Measurements from ENCODE around the gene TMPRSS11B.
"Not testable (repeated sequence)": the region's sequence is repeated elsewhere in the genome, so short reads cannot be mapped to it uniquely, and the experiment has no call there.

The TMPRSS11B gene

DNA sequence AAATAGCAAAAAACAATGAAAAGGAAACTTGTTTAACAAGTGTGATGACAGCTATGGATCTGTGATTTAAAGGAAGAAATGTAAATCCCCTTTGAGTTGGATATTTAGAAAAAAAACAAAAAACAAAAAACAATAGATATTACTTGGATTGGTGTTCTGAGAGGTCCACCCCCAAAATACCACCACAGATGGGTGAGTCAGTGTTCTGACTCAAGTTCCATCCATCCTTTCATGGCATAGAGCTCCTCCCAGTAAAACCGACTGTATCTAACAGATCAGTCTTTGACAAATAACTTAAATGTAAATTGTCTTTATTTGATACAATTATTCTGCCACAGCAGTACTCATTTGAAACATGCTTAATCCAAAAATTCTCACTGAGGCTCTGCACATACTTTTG lies 27.4 kb downstream of the TMPRSS11B start:
- no peaks in the 10 kb centered on the region for H3K27me3 ChIP-seq (ENCODE audit: control insufficient read depth, low read length)
- H3K9me2 ChIP-seq (replicated peaks; ENCODE audit: control insufficient read depth, low read length) = no peaks in the 10 kb centered on the region
- no peaks in the 10 kb centered on the region for H3K36me3 ChIP-seq (ENCODE audit: control insufficient read depth, low read length)
- TF ChIP-seq, protein P1, sequence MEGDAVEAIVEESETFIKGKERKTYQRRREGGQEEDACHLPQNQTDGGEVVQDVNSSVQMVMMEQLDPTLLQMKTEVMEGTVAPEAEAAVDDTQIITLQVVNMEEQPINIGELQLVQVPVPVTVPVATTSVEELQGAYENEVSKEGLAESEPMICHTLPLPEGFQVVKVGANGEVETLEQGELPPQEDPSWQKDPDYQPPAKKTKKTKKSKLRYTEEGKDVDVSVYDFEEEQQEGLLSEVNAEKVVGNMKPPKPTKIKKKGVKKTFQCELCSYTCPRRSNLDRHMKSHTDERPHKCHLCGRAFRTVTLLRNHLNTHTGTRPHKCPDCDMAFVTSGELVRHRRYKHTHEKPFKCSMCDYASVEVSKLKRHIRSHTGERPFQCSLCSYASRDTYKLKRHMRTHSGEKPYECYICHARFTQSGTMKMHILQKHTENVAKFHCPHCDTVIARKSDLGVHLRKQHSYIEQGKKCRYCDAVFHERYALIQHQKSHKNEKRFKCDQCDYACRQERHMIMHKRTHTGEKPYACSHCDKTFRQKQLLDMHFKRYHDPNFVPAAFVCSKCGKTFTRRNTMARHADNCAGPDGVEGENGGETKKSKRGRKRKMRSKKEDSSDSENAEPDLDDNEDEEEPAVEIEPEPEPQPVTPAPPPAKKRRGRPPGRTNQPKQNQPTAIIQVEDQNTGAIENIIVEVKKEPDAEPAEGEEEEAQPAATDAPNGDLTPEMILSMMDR (IDR thresholded peaks at IDR 0.05; ENCODE audit: low read depth, low read length, poor library complexity, severe bottlenecking) = no peak
- TF ChIP-seq EZH2phosphoT487 (IDR thresholded peaks at IDR 0.05; ENCODE audit: borderline replicate concordance, low read length) = no peak
- no peak overlapping the region for H3K4me3 ChIP-seq (ENCODE audit: low read length)
- no peaks in the 10 kb centered on the region for H3K79me2 ChIP-seq (ENCODE audit: control insufficient read depth, low read length)
- no peaks in the 10 kb centered on the region for H3K4me1 ChIP-seq (ENCODE audit: control insufficient read depth, low read length)
- H3F3A ChIP-seq (ENCODE audit: control insufficient read depth, insufficient read depth) = no peaks in the 10 kb centered on the region
- H3K9me3 ChIP-seq (ENCODE audit: control insufficient read depth, insufficient read depth, low read length) = no peaks in the 10 kb centered on the region
- H3K27ac ChIP-seq (ENCODE audit: low read depth, low read length) = no peak overlapping the region
- H3K4me2 ChIP-seq (ENCODE audit: low read length) = no peak overlapping the region
- no peaks in the 10 kb centered on the region for H4K20me1 ChIP-seq (ENCODE audit: control insufficient read depth, insufficient read depth, low read depth, low read length)

DNA sequence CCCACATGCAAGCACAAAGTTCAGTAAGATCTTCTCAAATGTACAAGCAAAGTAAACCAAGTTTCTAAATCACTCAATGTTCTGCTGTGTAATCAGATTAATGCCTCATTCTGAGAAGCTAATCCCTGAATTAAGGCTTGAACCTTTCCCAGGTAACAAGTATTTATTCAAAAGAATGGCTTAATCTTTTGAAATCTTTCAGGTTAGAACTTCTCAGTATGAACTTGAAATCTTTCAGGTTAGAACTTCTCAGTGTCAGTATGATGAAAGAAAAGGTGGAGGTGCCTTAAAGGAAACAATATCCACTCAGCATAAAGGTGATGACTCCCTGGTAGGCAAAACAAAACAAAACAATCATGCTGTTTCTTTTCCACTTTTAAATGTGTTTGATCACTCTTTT lies 29.0 kb downstream of the TMPRSS11B start:
- H3K36me3 ChIP-seq (ENCODE audit: control insufficient read depth, low read length) = no peaks in the 10 kb centered on the region
- TF ChIP-seq EZH2phosphoT487 (IDR thresholded peaks at IDR 0.05; ENCODE audit: borderline replicate concordance, low read length) = no peak
- TF ChIP-seq, protein P1 (IDR thresholded peaks at IDR 0.05; ENCODE audit: low read depth, low read length, poor library complexity, severe bottlenecking) = no peak
- H3K4me3 ChIP-seq (ENCODE audit: low read length) = no peak overlapping the region
- H3K4me1 ChIP-seq (ENCODE audit: control insufficient read depth, low read length) = no peaks in the 10 kb centered on the region
- H3K9me3 ChIP-seq (ENCODE audit: control insufficient read depth, insufficient read depth, low read length) = no peaks in the 10 kb centered on the region
- no peak overlapping the region for H3K27ac ChIP-seq (ENCODE audit: low read depth, low read length)
- H3K4me2 ChIP-seq (ENCODE audit: low read length) = no peak overlapping the region
- H3F3A ChIP-seq (ENCODE audit: control insufficient read depth, insufficient read depth) = no peaks in the 10 kb centered on the region
- no peaks in the 10 kb centered on the region for H3K9me2 ChIP-seq (replicated peaks; ENCODE audit: control insufficient read depth, low read length)
- no peaks in the 10 kb centered on the region for H3K79me2 ChIP-seq (ENCODE audit: control insufficient read depth, low read length)
- H4K20me1 ChIP-seq (ENCODE audit: control insufficient read depth, insufficient read depth, low read depth, low read length) = no peaks in the 10 kb centered on the region
- H3K27me3 ChIP-seq (ENCODE audit: control insufficient read depth, low read length) = no peaks in the 10 kb centered on the region

DNA sequence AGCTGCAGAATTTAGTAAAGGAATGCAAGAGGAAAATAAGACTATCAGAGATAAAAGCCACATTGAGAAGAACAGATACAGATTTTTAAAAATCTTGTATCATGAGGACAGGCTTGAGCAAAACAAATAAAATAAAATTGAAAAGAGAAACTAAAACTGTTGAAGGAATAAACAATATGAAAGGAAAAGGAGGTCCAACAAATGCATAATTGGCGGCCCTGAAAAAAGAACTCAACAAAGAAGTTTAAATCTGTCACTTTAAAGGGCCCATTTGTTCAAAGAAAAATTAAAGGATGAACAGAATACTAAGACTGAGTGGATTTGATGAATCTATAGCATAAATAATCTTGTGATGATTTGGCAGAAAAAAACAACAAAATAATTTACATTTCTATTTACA lies 36.5 kb downstream of the TMPRSS11B start:
- Histone ChIP-seq H4K20me1 (ENCODE audit: control insufficient read depth, insufficient read depth, low read depth, low read length) (no peaks in the 10 kb centered on the region), H3K79me2 (ENCODE audit: control insufficient read depth, low read length) (no peaks in the 10 kb centered on the region), H3K9me2 (replicated peaks; ENCODE audit: control insufficient read depth, low read length) (no peaks in the 10 kb centered on the region), H3K4me1 (ENCODE audit: control insufficient read depth, low read length) (no peaks in the 10 kb centered on the region), H3K27me3 (ENCODE audit: control insufficient read depth, low read length) (no peaks in the 10 kb centered on the region), H3F3A (ENCODE audit: control insufficient read depth, insufficient read depth) (no peaks in the 10 kb centered on the region), H3K9me3 (ENCODE audit: control insufficient read depth, insufficient read depth, low read length) (no peaks in the 10 kb centered on the region), H3K27ac (ENCODE audit: low read depth, low read length) (no peak overlapping the region), H3K4me2 (ENCODE audit: low read length) (no peak overlapping the region), H3K4me3 (ENCODE audit: low read length) (no peak overlapping the region), H3K36me3 (ENCODE audit: control insufficient read depth, low read length) (no peaks in the 10 kb centered on the region)
- TF ChIP-seq, protein P1 (IDR thresholded peaks at IDR 0.05; ENCODE audit: low read depth, low read length, poor library complexity, severe bottlenecking) = no peak
- TF ChIP-seq EZH2phosphoT487 (IDR thresholded peaks at IDR 0.05; ENCODE audit: borderline replicate concordance, low read length) = no peak

DNA sequence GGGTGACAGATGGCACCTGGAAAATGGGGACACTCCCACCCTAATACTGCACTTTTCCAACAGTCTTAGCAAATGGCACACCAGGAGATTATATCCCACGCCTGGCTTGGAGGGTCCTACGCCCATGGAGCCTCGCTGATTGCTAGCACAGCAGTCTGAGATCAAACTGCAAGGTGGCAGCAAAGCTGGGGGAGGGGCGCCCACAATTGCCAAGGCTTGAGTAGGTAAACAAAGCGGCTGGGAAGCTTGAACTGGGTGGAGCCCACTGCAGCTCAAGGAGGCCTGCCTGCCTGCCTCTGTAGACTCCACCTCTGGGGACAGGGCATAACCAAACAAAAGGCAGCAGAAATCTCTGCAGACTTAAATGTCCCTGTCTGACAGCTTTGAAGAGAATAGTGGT lies 51.2 kb downstream of the TMPRSS11B start:
- not testable (repeated sequence) for H3K4me3 ChIP-seq (ENCODE audit: low read length); H3K4me2 ChIP-seq (ENCODE audit: low read length); H4K20me1 ChIP-seq (ENCODE audit: control insufficient read depth, insufficient read depth, low read depth, low read length); H3F3A ChIP-seq (ENCODE audit: control insufficient read depth, insufficient read depth); H3K9me3 ChIP-seq (ENCODE audit: control insufficient read depth, insufficient read depth, low read length); H3K9me2 ChIP-seq (replicated peaks; ENCODE audit: control insufficient read depth, low read length); H3K27ac ChIP-seq (ENCODE audit: low read depth, low read length); H3K27me3 ChIP-seq (ENCODE audit: control insufficient read depth, low read length); H3K36me3 ChIP-seq (ENCODE audit: control insufficient read depth, low read length); H3K79me2 ChIP-seq (ENCODE audit: control insufficient read depth, low read length); H3K4me1 ChIP-seq (ENCODE audit: control insufficient read depth, low read length)
